ENCODE results near the gene PRKN. TPM values are rescaled to one million over a fixed set of nuclear protein-coding genes. Genes with fewer than 3 reads are reported as not detected.

The PRKN gene
- total RNA-seq, 1 experiment from 2014 or later = 1.2 TPM

GRCh38 chr6:161626132-161626676 lies 1101.4 kb downstream of the PRKN start:
- no peaks in the 10 kb centered on the region for H3K36me3 ChIP-seq (ENCODE audit: insufficient read depth, low read length, poor library complexity, severe bottlenecking)
- DNase-seq (ENCODE audit: low spot score) = no peak
- no peak overlapping the region for H3K4me3 ChIP-seq (ENCODE audit: low read depth, low read length, poor library complexity, severe bottlenecking)
- CTCF ChIA-PET = no interaction called here
- no peaks in the 10 kb centered on the region for H3K27me3 ChIP-seq (replicated peaks; ENCODE audit: insufficient read depth, low read depth, low read length, poor library complexity)
- no peaks in the 10 kb centered on the region for H3K9me3 ChIP-seq (ENCODE audit: low read depth, low read length, poor library complexity, severe bottlenecking)
- BruUV-seq (replicated peaks) = no TSS peak
- POLR2A ChIA-PET (ENCODE audit: low non-redundant PET) = no interaction called here
- no peak for TF ChIP-seq EZH2 (IDR thresholded peaks at IDR 0.05; ENCODE audit: borderline replicate concordance, low read depth, low read length, poor library complexity, severe bottlenecking)
- TF ChIP-seq CTCF (conservative IDR thresholded peaks at IDR 0.05; ENCODE audit: low read depth, low read length) = no peak
- intact Hi-C loops (cut with micrococcal nuclease; ENCODE audit: unreplicated experiment) = no loop called here
- H3K4me1 ChIP-seq (ENCODE audit: insufficient read depth, low read length, poor library complexity, severe bottlenecking) = no peaks in the 10 kb centered on the region
- no peak overlapping the region for H3K27ac ChIP-seq (ENCODE audit: low read depth, low read length, poor library complexity, severe bottlenecking)

- no peaks in the 10 kb centered on the region for H3K4me1 ChIP-seq (ENCODE audit: insufficient read depth, low read length, poor library complexity, severe bottlenecking)
- H3K27ac ChIP-seq (ENCODE audit: low read depth, low read length, poor library complexity, severe bottlenecking) = no peak overlapping the region
- no TSS peak for BruUV-seq (replicated peaks)
- intact Hi-C loops (cut with micrococcal nuclease; ENCODE audit: unreplicated experiment) = no loop called here
- no peaks in the 10 kb centered on the region for H3K36me3 ChIP-seq (ENCODE audit: insufficient read depth, low read length, poor library complexity, severe bottlenecking)
- TF ChIP-seq EZH2 (IDR thresholded peaks at IDR 0.05; ENCODE audit: borderline replicate concordance, low read depth, low read length, poor library complexity, severe bottlenecking) (no peak), CTCF (conservative IDR thresholded peaks at IDR 0.05; ENCODE audit: low read depth, low read length) (no peak)
- no peak for DNase-seq (ENCODE audit: low spot score)
- ChIA-PET POLR2A (ENCODE audit: low non-redundant PET) (no interaction called here), CTCF (no interaction called here)
- H3K9me3 ChIP-seq (ENCODE audit: low read depth, low read length, poor library complexity, severe bottlenecking) = no peaks in the 10 kb centered on the region
- H3K4me3 ChIP-seq (ENCODE audit: low read depth, low read length, poor library complexity, severe bottlenecking) = no peak overlapping the region
- no peaks in the 10 kb centered on the region for H3K27me3 ChIP-seq (replicated peaks; ENCODE audit: insufficient read depth, low read depth, low read length, poor library complexity)
These were observed 1103.5 kb downstream of the PRKN start for GRCh38 chr6:161624111-161624510.

GRCh38 chr6:161622779-161623178 lies 1104.8 kb downstream of the PRKN start:
- H3K36me3 ChIP-seq (ENCODE audit: insufficient read depth, low read length, poor library complexity, severe bottlenecking) = no peaks in the 10 kb centered on the region

More at GRCh38 chr6:161622779-161623178, 1104.8 kb downstream of the PRKN start:
- no peak overlapping the region for H3K4me3 ChIP-seq (ENCODE audit: low read depth, low read length, poor library complexity, severe bottlenecking)
- ChIA-PET CTCF (no interaction called here), POLR2A (ENCODE audit: low non-redundant PET) (no interaction called here)
- TF ChIP-seq CTCF (conservative IDR thresholded peaks at IDR 0.05; ENCODE audit: low read depth, low read length) = no peak
- TF ChIP-seq EZH2 (IDR thresholded peaks at IDR 0.05; ENCODE audit: borderline replicate concordance, low read depth, low read length, poor library complexity, severe bottlenecking) = no peak
- no peaks in the 10 kb centered on the region for H3K4me1 ChIP-seq (ENCODE audit: insufficient read depth, low read length, poor library complexity, severe bottlenecking)
- no peaks in the 10 kb centered on the region for H3K27me3 ChIP-seq (replicated peaks; ENCODE audit: insufficient read depth, low read depth, low read length, poor library complexity)
- no peak for DNase-seq (ENCODE audit: low spot score)
- H3K27ac ChIP-seq (ENCODE audit: low read depth, low read length, poor library complexity, severe bottlenecking) = no peak overlapping the region
- no TSS peak for BruUV-seq (replicated peaks)
- intact Hi-C loops (cut with micrococcal nuclease; ENCODE audit: unreplicated experiment) = no loop called here
- no peaks in the 10 kb centered on the region for H3K9me3 ChIP-seq (ENCODE audit: low read depth, low read length, poor library complexity, severe bottlenecking)

Measured in A673 (cell line).